CD4-positive, alpha-beta T cell (primary cell): ENCODE measurements around the gene COPS7A. TPM values are rescaled to one million over a fixed set of nuclear protein-coding genes. Genes with fewer than 3 reads are reported as not detected.
A peak's percentile ranks its signal among the peaks of the same experiment; 100 is the strongest.

ENCODE experiments used
- ATAC-seq: fragments of 200-7000 bp; cut with Tn5 transposase; one replicate; pipeline ENCODE4 v1.10.0; 2022; ENCODE audit warnings: mild to moderate bottlenecking; ENCODE audit not compliant: poor library complexity
- CTCF ChIA-PET: fragments of 350-600 bp; sonication (Branson Sonifier 250); formaldehyde crosslinking; loops from one replicate; lab custom pipeline; 2021; ENCODE audit warnings: antibody characterized with exemption, inconsistent platforms; lab: Charles Lee
- POLR2A ChIA-PET: fragments of 350-600 bp; sonication (Branson Sonifier 250); formaldehyde crosslinking; loops from one replicate; lab custom pipeline; 2021; ENCODE audit warnings: antibody characterized with exemption, inconsistent platforms; lab: Charles Lee
- DNase-seq, 14 experiments: peaks; one replicate each; pipeline ENCODE4 v3.0.0-alpha.2; 2013 to 2020; ENCODE audit warnings: mixed read lengths in 2 of 14
- H3K27ac ChIP-seq, 2 donors: one replicate each; pipeline versions ENCODE4 v1.5.1 to v1.7.0; 2013; ENCODE audit warnings: low read length in 2 of 2, low read depth in 1 of 2, mild to moderate bottlenecking in 1 of 2
- H3K27me3 ChIP-seq, 2 experiments: 1 replicate in 1 of 2; 2 replicates in 1 of 2; pipeline versions ENCODE4 v1.6.1 to v1.7.0; 2013; ENCODE audit warnings: low read length in 2 of 2, control low read depth in 1 of 2, mild to moderate bottlenecking in 1 of 2, moderate library complexity in 1 of 2; ENCODE audit not compliant: insufficient read depth in 2 of 2, control insufficient read depth in 1 of 2
- H3K36me3 ChIP-seq: one replicate; pipeline ENCODE4 v1.6.1; 2013; ENCODE audit warnings: low read length, control low read depth; ENCODE audit not compliant: insufficient read depth
- H3K4me1 ChIP-seq: one replicate; pipeline ENCODE4 v1.6.1; 2013; ENCODE audit warnings: low read length, control low read depth; ENCODE audit not compliant: insufficient read depth
- H3K4me3 ChIP-seq: one replicate; pipeline ENCODE4 v1.5.1; 2013; ENCODE audit warnings: mild to moderate bottlenecking, low read length, moderate library complexity
- H3K9me3 ChIP-seq, 2 experiments: 1 replicate in 1 of 2; 2 replicates in 1 of 2; pipeline versions ENCODE4 v1.6.1 to v1.7.0; 2013; ENCODE audit warnings: low read length in 2 of 2, mild to moderate bottlenecking in 2 of 2, control low read depth in 1 of 2, moderate library complexity in 1 of 2; ENCODE audit not compliant: control insufficient read depth in 1 of 2, insufficient read depth in 1 of 2
- H3K27ac Mint-ChIP-seq: one replicate; pipeline ENCODE4 v1.8.0; 2020; ENCODE audit warnings: mixed read lengths
- H3K27me3 Mint-ChIP-seq: one replicate; pipeline ENCODE4 v1.8.0; 2021; ENCODE audit warnings: mixed read lengths
- H3K36me3 Mint-ChIP-seq: one replicate; pipeline ENCODE4 v1.8.0; 2021; ENCODE audit warnings: low read depth, mixed read lengths
- H3K4me1 Mint-ChIP-seq: one replicate; pipeline ENCODE4 v1.8.0; 2021; ENCODE audit warnings: low read depth, mixed read lengths
- H3K4me3 Mint-ChIP-seq: one replicate; pipeline ENCODE4 v1.8.0; 2020; ENCODE audit warnings: mild to moderate bottlenecking, mixed read lengths
- H3K9me3 Mint-ChIP-seq: one replicate; pipeline ENCODE4 v1.8.0; 2020; ENCODE audit warnings: mixed read lengths
- CTCF ChIP-seq: fragments of 200-600 bp; IDR thresholded peaks from one replicate; pipeline ENCODE4 v1.8.0; 2022; ENCODE audit warnings: antibody characterized with exemption, mild to moderate bottlenecking
- intact Hi-C, 2 experiments: fragments of 100-400 bp; cut with DNase I in 1 of 2; cut with micrococcal nuclease in 1 of 2; formaldehyde crosslinking; loops; one replicate each; pipeline versions ENCODE4 v1.15.1 to v1.9.0; 2023 to 2025; cut with DNase I, micrococcal nuclease
- total RNA-seq, 174 experiments: library from RNA in 2 of 174; stranded (reverse) in 2 of 174; gene quantifications; one replicate each; pipeline ENCODE4 v1.2.3 and lab custom pipeline; 2021 to 2026

The COPS7A gene
- total RNA-seq, 2 experiments from 2014 or later: 9.4 to 9.6 TPM

- H3K27ac ChIP-seq: no peak overlapping the region
- peak overlapping the region; percentile 46 for H3K4me3 ChIP-seq
- H3K4me3 Mint-ChIP-seq: peak overlapping the region; percentile 75
- ATAC-seq (no peak), DNase-seq (no peak)
- H3K27ac Mint-ChIP-seq: no peak overlapping the region
- H3K9me3 Mint-ChIP-seq: no peaks in the 10 kb centered on the region
- no peak for TF ChIP-seq CTCF
- no peaks in the 10 kb centered on the region for H3K36me3 ChIP-seq
- H3K9me3 ChIP-seq: no peaks in the 10 kb centered on the region
- peaks cover 56% of the 10 kb centered on the region for H3K27me3 Mint-ChIP-seq
- peaks cover 12 to 30% of the 10 kb centered on the region in 2 experiments for H3K27me3 ChIP-seq
- peaks cover 55% of the 10 kb centered on the region for H3K4me1 Mint-ChIP-seq
- peaks cover 52% of the 10 kb centered on the region for H3K4me1 ChIP-seq
- ChIA-PET POLR2A (interaction anchor here (0.8 to 4.0 kb wide), 4 partner anchors 9 to 84 kb away, joined by 3 to 15 read pairs (median 5); partner anchors contain the start of genes COPS7A and ZNF384), CTCF (interaction anchor here (1.2 kb wide), 1 partner anchor 19 kb away, joined by 4 read pairs; no protein-coding TSS in a partner anchor)
- intact Hi-C loops: no loop called here
- H3K36me3 Mint-ChIP-seq: no peaks in the 10 kb centered on the region
These were observed 49.1 kb downstream of the COPS7A start for GRCh38 chr12:6772726-6773589.

- CTCF ChIA-PET: interaction anchor here (1.2 kb wide), 1 partner anchor 20 kb away, joined by 4 read pairs; no protein-coding TSS in a partner anchor
- no peaks in the 10 kb centered on the region for H3K36me3 Mint-ChIP-seq
- peaks cover 48% of the 10 kb centered on the region for H3K27me3 Mint-ChIP-seq
- Histone ChIP-seq H3K27me3 (peaks cover 8 to 22% of the 10 kb centered on the region in 2 experiments), H3K9me3 (no peaks in the 10 kb centered on the region), H3K4me1 (peaks cover 59% of the 10 kb centered on the region), H3K27ac (no peak overlapping the region), H3K36me3 (no peaks in the 10 kb centered on the region), H3K4me3 (peak overlapping the region; percentile 46)
- H3K4me1 Mint-ChIP-seq: peaks cover 56% of the 10 kb centered on the region
- POLR2A ChIA-PET: interaction anchor here (0.6 to 4.0 kb wide), 7 partner anchors 9 to 170 kb away, joined by 3 to 15 read pairs (median 3); partner anchors contain the start of genes MLF2, RNU7-1 and ZNF384
- peak overlapping the region; percentile 70 for H3K27ac Mint-ChIP-seq
- intact Hi-C loops: no loop called here
- peak; percentile 33 for ATAC-seq
- no peak for TF ChIP-seq CTCF
- H3K9me3 Mint-ChIP-seq: no peaks in the 10 kb centered on the region
- peak overlapping the region; percentile 86 for H3K4me3 Mint-ChIP-seq
- DNase-seq: peak in 2 of 14 experiments; percentile 42 to 49
These were observed 49.9 kb downstream of the COPS7A start for GRCh38 chr12:6773590-6774351.

GRCh38 chr12:6774499-6775062 lies 50.7 kb downstream of the COPS7A start:
- H3K27me3 Mint-ChIP-seq: peaks cover 40% of the 10 kb centered on the region
- H3K9me3 Mint-ChIP-seq: no peaks in the 10 kb centered on the region
- peak overlapping the region; percentile 86 for H3K4me3 Mint-ChIP-seq
- ATAC-seq (peak; percentile 15), DNase-seq (peak in 3 of 14 experiments; percentile 43 to 80 (median 61))
- H3K4me1 Mint-ChIP-seq: peaks cover 57% of the 10 kb centered on the region
- peak overlapping the region; percentile 70 for H3K27ac Mint-ChIP-seq
- intact Hi-C loops: no loop called here
- H3K36me3 ChIP-seq: no peaks in the 10 kb centered on the region
- no peaks in the 10 kb centered on the region for H3K36me3 Mint-ChIP-seq
- H3K27me3 ChIP-seq: peaks cover 8 to 19% of the 10 kb centered on the region in 2 experiments
- peak overlapping the region; percentile 34 for H3K4me3 ChIP-seq
- CTCF ChIA-PET: interaction anchor here (0.9 to 1.0 kb wide), 2 partner anchors 8 to 15 kb away, joined by 3 to 4 read pairs; partner anchors contain the start of gene PTMS
- TF ChIP-seq CTCF: no peak
- peaks cover 66% of the 10 kb centered on the region for H3K4me1 ChIP-seq
- POLR2A ChIA-PET: interaction anchor here (0.6 to 4.0 kb wide), 8 partner anchors 7 to 169 kb away, joined by 3 to 15 read pairs (median 4); partner anchors contain the start of genes CD4, MLF2, RNU7-1 and ZNF384
- H3K9me3 ChIP-seq: no peaks in the 10 kb centered on the region
- no peak overlapping the region for H3K27ac ChIP-seq
